ENCODE data around the gene BEST1. TPM values are rescaled to one million over a fixed set of nuclear protein-coding genes. Genes with fewer than 3 reads are reported as not detected.

Gene BEST1
- polyA plus RNA-seq, 1 donor from 2014 or later, result 6.4 TPM

DNA sequence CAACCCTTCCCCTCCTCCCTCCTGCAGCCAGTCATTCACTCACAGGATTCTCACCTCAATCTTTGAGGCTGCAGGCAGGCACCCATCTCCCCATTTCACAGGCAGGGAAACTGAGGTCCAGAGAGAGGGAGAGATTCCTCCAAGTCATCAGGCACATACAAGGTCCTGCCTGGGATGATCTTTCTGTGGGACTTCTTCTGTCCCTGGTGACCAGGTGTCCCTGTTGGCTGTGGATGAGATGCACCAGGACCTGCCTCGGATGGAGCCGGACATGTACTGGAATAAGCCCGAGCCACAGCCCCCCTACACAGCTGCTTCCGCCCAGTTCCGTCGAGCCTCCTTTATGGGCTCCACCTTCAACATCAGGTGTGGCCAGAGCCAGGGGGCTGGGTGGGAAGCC, 9.5 kb downstream of the BEST1 start:
- no peaks in the 10 kb centered on the region for H3K79me2 ChIP-seq (replicated peaks; ENCODE audit: insufficient read depth, low read length)
- H3K9ac ChIP-seq (ENCODE audit: low read length), result no peak overlapping the region
- peaks cover 9% of the 10 kb centered on the region for H3K36me3 ChIP-seq (ENCODE audit: insufficient read depth, low read length)
- H3K4me2 ChIP-seq (ENCODE audit: low read length), result no peak overlapping the region
- no peak overlapping the region for H2AFZ ChIP-seq (ENCODE audit: low read depth, low read length)
- no peaks in the 10 kb centered on the region for H4K20me1 ChIP-seq (ENCODE audit: insufficient read depth)
- H3K9me2 ChIP-seq (ENCODE audit: insufficient read depth, low read length), result no peaks in the 10 kb centered on the region
- H3K4me3 ChIP-seq (ENCODE audit: low read length), result no peak overlapping the region
- no peaks in the 10 kb centered on the region for H3F3A ChIP-seq (ENCODE audit: insufficient read depth, low read length, poor library complexity, severe bottlenecking)
- H3K9me3 ChIP-seq (ENCODE audit: low read length), result no peaks in the 10 kb centered on the region
- no peak overlapping the region for H3K27ac ChIP-seq (ENCODE audit: low read length)
- TF ChIP-seq POLR2AphosphoS5 (IDR thresholded peaks at IDR 0.05) (no peak), MXI1 (conservative IDR thresholded peaks at IDR 0.05; ENCODE audit: poor library complexity, severe bottlenecking) (no peak), SMC3 (conservative IDR thresholded peaks at IDR 0.05; ENCODE audit: poor library complexity) (no peak), REST (IDR thresholded peaks at IDR 0.05; ENCODE audit: borderline replicate concordance) (no peak)
- H3K27me3 ChIP-seq (ENCODE audit: insufficient read depth, low read depth, low read length), result peaks cover 18% of the 10 kb centered on the region

DNA sequence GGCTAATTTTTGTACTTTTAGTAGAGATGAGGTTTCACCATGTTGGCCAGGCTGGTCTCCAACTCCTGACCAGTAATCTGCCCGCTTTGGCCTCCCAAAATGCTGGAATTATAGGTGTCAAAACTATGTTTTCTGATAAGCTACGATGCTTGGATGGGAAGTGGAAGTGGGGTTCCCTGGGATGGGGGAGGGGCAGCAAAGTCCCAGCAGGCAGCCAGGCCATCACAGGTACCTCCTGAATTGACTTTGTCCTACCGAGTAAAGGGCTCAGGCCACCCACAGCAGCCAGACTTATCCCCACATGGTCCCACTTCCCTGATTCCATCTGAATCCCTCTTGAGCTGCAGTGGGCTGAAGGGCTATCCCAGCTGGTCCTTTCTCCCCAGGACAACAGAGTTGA, 10.4 kb downstream of the BEST1 start:
- TF ChIP-seq RAD21 (conservative IDR thresholded peaks at IDR 0.05) (no peak), EZH2 (IDR thresholded peaks at IDR 0.05; ENCODE audit: borderline replicate concordance, insufficient read depth, low read length, poor library complexity, severe bottlenecking) (no peak), REST (IDR thresholded peaks at IDR 0.05; ENCODE audit: borderline replicate concordance) (no peak), POLR2AphosphoS5 (IDR thresholded peaks at IDR 0.05) (no peak), MXI1 (conservative IDR thresholded peaks at IDR 0.05; ENCODE audit: poor library complexity, severe bottlenecking) (no peak), EP300 (conservative IDR thresholded peaks at IDR 0.05; ENCODE audit: poor library complexity, severe bottlenecking) (no peak), TAF1 (IDR thresholded peaks at IDR 0.05; ENCODE audit: low read depth) (no peak), SMC3 (conservative IDR thresholded peaks at IDR 0.05; ENCODE audit: poor library complexity) (no peak)
- TF ChIP-seq, protein P1, sequence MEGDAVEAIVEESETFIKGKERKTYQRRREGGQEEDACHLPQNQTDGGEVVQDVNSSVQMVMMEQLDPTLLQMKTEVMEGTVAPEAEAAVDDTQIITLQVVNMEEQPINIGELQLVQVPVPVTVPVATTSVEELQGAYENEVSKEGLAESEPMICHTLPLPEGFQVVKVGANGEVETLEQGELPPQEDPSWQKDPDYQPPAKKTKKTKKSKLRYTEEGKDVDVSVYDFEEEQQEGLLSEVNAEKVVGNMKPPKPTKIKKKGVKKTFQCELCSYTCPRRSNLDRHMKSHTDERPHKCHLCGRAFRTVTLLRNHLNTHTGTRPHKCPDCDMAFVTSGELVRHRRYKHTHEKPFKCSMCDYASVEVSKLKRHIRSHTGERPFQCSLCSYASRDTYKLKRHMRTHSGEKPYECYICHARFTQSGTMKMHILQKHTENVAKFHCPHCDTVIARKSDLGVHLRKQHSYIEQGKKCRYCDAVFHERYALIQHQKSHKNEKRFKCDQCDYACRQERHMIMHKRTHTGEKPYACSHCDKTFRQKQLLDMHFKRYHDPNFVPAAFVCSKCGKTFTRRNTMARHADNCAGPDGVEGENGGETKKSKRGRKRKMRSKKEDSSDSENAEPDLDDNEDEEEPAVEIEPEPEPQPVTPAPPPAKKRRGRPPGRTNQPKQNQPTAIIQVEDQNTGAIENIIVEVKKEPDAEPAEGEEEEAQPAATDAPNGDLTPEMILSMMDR (IDR thresholded peaks at IDR 0.05; ENCODE audit: poor library complexity, severe bottlenecking), result no peak
- H3K27ac ChIP-seq (ENCODE audit: low read length), result no peak overlapping the region

More for the DNA sequence above, 10.4 kb downstream of the BEST1 start:
- Histone ChIP-seq H3F3A (ENCODE audit: insufficient read depth, low read length, poor library complexity, severe bottlenecking) (no peaks in the 10 kb centered on the region), H3K36me3 (ENCODE audit: insufficient read depth, low read length) (peaks cover 16% of the 10 kb centered on the region), H3K79me2 (replicated peaks; ENCODE audit: insufficient read depth, low read length) (peaks cover 8% of the 10 kb centered on the region), H3K9ac (ENCODE audit: low read length) (no peak overlapping the region), H3K4me3 (ENCODE audit: low read length) (no peak overlapping the region), H2AFZ (ENCODE audit: low read depth, low read length) (no peak overlapping the region), H3K9me2 (ENCODE audit: insufficient read depth, low read length) (no peaks in the 10 kb centered on the region), H3K9me3 (ENCODE audit: low read length) (no peaks in the 10 kb centered on the region), H3K4me2 (ENCODE audit: low read length) (no peak overlapping the region), H4K20me1 (ENCODE audit: insufficient read depth) (no peaks in the 10 kb centered on the region), H3K27me3 (ENCODE audit: insufficient read depth, low read depth, low read length) (peaks cover 10% of the 10 kb centered on the region)
